T-helper 2 cell treated with Interferon-gamma antibody and Interleukin-4, amounts not matched to agents 100 ng/mL and 5 ng/mL, for 36 hours (primary cell): ENCODE data around the gene SPDYE17. TPM values are rescaled to one million over a fixed set of nuclear protein-coding genes. Genes with fewer than 3 reads are reported as not detected.
"Not testable (repeated sequence)": the region's sequence is repeated elsewhere in the genome, so short reads cannot be mapped to it uniquely, and the experiment has no call there.

Experiments used
- intact Hi-C: fragments of 100-400 bp; cut with micrococcal nuclease; formaldehyde crosslinking; loops from one replicate; pipeline ENCODE4 v1.15.1; 2023
- total RNA-seq: library from RNA; stranded (reverse); gene quantifications from 2 replicates; pipeline ENCODE4 v1.2.3, GENCODE V29; 2022

Gene SPDYE17
- not detected in 2 replicates for total RNA-seq

GRCh38 chr7:77032261-77032660 lies at the start of gene SPDYE17:
Gene SPDYE17, minus strand, starts transcription at chr7:77032361. Its CDS starts 1,791 bp downstream, at chr7:77030570.
- intact Hi-C loops = not testable (repeated sequence)

GRCh38 chr7:77080236-77080635 lies 48.1 kb upstream of the SPDYE17 start:
- intact Hi-C loops = not testable (repeated sequence)

GRCh38 chr7:77079624-77080023 lies 47.5 kb upstream of the SPDYE17 start:
- intact Hi-C loops = not testable (repeated sequence)

- intact Hi-C loops = not testable (repeated sequence)
These were observed 47.0 kb upstream of the SPDYE17 start for GRCh38 chr7:77079112-77079511.

GRCh38 chr7:77077060-77077459 lies 44.9 kb upstream of the SPDYE17 start:
- intact Hi-C loops = not testable (repeated sequence)

- intact Hi-C loops = not testable (repeated sequence)
These were observed 42.7 kb upstream of the SPDYE17 start for GRCh38 chr7:77074786-77075396.

- intact Hi-C loops = not testable (repeated sequence)
These were observed 38.9 kb upstream of the SPDYE17 start for GRCh38 chr7:77071108-77071507.

GRCh38 chr7:77065869-77066268 lies 33.7 kb upstream of the SPDYE17 start:
- intact Hi-C loops = not testable (repeated sequence)

GRCh38 chr7:77063732-77064131 lies 31.6 kb upstream of the SPDYE17 start:
- intact Hi-C loops = not testable (repeated sequence)

- intact Hi-C loops = not testable (repeated sequence)
These were observed 30.4 kb upstream of the SPDYE17 start, which contains the start of gene SPDYE18 for GRCh38 chr7:77062557-77062956. Gene SPDYE18, minus strand, starts transcription at chr7:77062558. Its CDS starts 2,046 bp downstream, at chr7:77060512.

- intact Hi-C loops = not testable (repeated sequence)
These were observed 5.8 kb downstream of the SPDYE17 start for GRCh38 chr7:77026349-77026748.

GRCh38 chr7:77010074-77010680 lies 22.0 kb downstream of the SPDYE17 start:
- intact Hi-C loops = not testable (repeated sequence)

- intact Hi-C loops = not testable (repeated sequence)
These were observed 24.2 kb downstream of the SPDYE17 start for GRCh38 chr7:77008000-77008399.

GRCh38 chr7:77006127-77007110 lies 25.7 kb downstream of the SPDYE17 start:
- intact Hi-C loops = not testable (repeated sequence)

GRCh38 chr7:77005461-77006057 lies 26.6 kb downstream of the SPDYE17 start:
- intact Hi-C loops = not testable (repeated sequence)

- intact Hi-C loops = not testable (repeated sequence)
These were observed 28.0 kb downstream of the SPDYE17 start for GRCh38 chr7:77004151-77004550.

GRCh38 chr7:77003241-77003640 lies 28.9 kb downstream of the SPDYE17 start:
- intact Hi-C loops = not testable (repeated sequence)

- intact Hi-C loops = not testable (repeated sequence)
These were observed 29.4 kb downstream of the SPDYE17 start for GRCh38 chr7:77002678-77003233.

- intact Hi-C loops = not testable (repeated sequence)
These were observed 30.1 kb downstream of the SPDYE17 start for GRCh38 chr7:77002104-77002503.

GRCh38 chr7:76999474-77000107 lies 32.6 kb downstream of the SPDYE17 start:
- intact Hi-C loops = not testable (repeated sequence)
